ENCODE results near the gene CANT1.

DNA sequence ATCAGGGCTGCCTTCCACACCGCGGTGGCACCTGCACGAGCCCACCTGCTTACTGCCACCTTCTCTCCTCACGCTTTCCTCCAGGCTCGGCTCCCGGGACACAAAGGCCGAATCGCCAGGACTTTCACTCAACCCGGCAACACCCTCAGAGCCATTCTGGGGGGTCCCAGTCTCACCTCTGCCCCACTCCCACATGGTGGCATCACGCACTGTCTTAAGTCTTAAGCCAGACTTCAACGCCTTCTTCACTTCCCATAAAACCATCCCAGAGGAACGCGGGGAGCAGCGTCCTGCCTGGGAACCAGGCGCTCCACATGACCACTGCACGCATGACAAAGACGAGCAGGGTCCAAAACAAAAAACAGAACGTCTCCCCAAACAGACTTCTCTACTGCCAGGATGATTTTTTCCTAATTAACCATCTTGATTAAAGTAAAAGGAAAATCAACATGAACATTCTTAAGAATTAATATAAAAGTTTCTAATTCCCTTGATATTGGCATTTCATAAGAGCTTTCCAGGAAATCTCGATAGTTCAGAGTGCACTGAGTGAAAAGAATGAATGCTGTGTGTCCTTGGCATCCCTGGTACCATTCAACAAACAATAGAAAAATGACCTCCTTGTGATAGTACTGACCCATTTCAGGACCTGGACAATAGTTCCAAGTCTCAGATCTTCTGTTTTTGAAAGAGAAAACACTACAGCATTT is 2.6 kb downstream of the CANT1 start:
- no peak for TF ChIP-seq GATA3 (IDR thresholded peaks at IDR 0.05; ENCODE audit: low read depth, low read length)
- TF ChIP-seq GATA2 (IDR thresholded peaks at IDR 0.05; ENCODE audit: low read depth, low read length), result no peak
